ENCODE measurements around the gene RAB19. TPM values are rescaled to one million over a fixed set of nuclear protein-coding genes. Genes with fewer than 3 reads are reported as not detected.

The RAB19 gene
- total and polyA plus RNA-seq, 2 of the 8 experiments (the other 6 are each of a cell fraction or from before 2014, with no cell fraction given): 9.8 to 11.0 TPM

DNA sequence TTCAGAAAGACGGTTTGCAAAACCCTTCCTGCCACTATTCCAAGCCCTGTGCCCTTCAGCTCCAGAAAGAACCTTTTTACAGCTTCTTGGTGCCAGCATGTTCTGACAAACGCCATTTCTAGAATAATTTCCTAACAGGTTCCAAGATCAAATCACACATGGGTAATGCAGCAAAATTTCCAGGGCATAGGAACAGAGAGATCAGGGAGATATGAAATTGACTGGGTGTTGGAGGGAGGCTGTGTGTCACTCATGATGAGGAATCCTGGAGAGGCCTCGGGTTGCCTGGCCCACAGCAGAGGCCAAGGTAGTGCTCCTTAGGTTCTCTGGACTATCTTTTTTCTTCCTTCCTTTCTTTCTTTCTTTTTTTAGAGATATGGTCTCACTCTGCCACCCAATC lies 29.5 kb downstream of the RAB19 start:
- Histone ChIP-seq H2AFZ (ENCODE audit: low read length) (no peak overlapping the region), H2BK120ac (replicated peaks; ENCODE audit: low read depth, low read length) (no peak overlapping the region), H3K79me1 (ENCODE audit: low read depth, low read length) (no peaks in the 10 kb centered on the region), H4K91ac (replicated peaks; ENCODE audit: insufficient read length, low read length) (no peak overlapping the region), H2BK5ac (ENCODE audit: low read depth, low read length) (no peak overlapping the region), H2BK15ac (ENCODE audit: low read length) (no peak overlapping the region), H3K4ac (replicated peaks; ENCODE audit: insufficient read length, low read depth, low read length) (no peak overlapping the region), H2AK5ac (ENCODE audit: low read depth, low read length) (no peak overlapping the region), H3K27me3 (replicated peaks in 1 of 4; ENCODE audit: control insufficient read depth in 3 of 4, extremely low read depth in 1 of 4, insufficient read depth in 3 of 4, low read length in 3 of 4) (no peaks in the 10 kb centered on the region), H2BK20ac (ENCODE audit: low read length) (no peak overlapping the region), H3K14ac (ENCODE audit: insufficient read length) (no peak overlapping the region), H3K9ac (replicated peaks in 1 of 4; ENCODE audit: extremely low read depth in 1 of 4, low read depth in 3 of 4, low read length in 3 of 4) (no peak overlapping the region), H3K23ac (ENCODE audit: insufficient read length) (no peak overlapping the region), H3K4me2 (ENCODE audit: insufficient read depth in 1 of 2, low read depth in 2 of 2, low read length in 2 of 2) (no peak overlapping the region), H3K56ac (replicated peaks; ENCODE audit: insufficient read length, low read depth, low read length) (no peak overlapping the region), H3K79me2 (ENCODE audit: control insufficient read depth in 1 of 2, insufficient read depth in 2 of 2, low read length in 2 of 2) (no peaks in the 10 kb centered on the region), H3K9me3 (ENCODE audit: insufficient read depth in 2 of 2, low read depth in 1 of 2, low read length in 1 of 2) (peaks cover 0 to 3% of the 10 kb centered on the region in 2 experiments; a peak in 1 of 4 replicates), H4K5ac (ENCODE audit: insufficient read length, low read depth, low read length) (no peak overlapping the region), H3K18ac (ENCODE audit: extremely low read depth, low read length) (no peak overlapping the region), H4K8ac (ENCODE audit: extremely low read depth, insufficient read depth, low read length) (no peak overlapping the region; the same call in 1 of the 2 replicates), H3K23me2 (ENCODE audit: low read depth, low read length) (no peaks in the 10 kb centered on the region), H3K27ac (ENCODE audit: low read depth, low read length) (no peak overlapping the region), H3K4me1 (replicated peaks in 1 of 4; ENCODE audit: control insufficient read depth in 3 of 4, insufficient read depth in 4 of 4, low read length in 3 of 4) (no peaks in the 10 kb centered on the region), H4K20me1 (replicated peaks in 1 of 2; ENCODE audit: control insufficient read depth in 1 of 2, insufficient read depth in 2 of 2, low read length in 2 of 2) (no peaks in the 10 kb centered on the region), H3K4me3 (ENCODE audit: extremely low read depth in 1 of 4, insufficient read depth in 2 of 4, low read depth in 3 of 4, low read length in 4 of 4) (no peak overlapping the region), H2BK12ac (ENCODE audit: low read depth, low read length) (no peak overlapping the region), H3K36me3 (ENCODE audit: control insufficient read depth in 2 of 4, insufficient read depth in 4 of 4, low read length in 3 of 4) (no peaks in the 10 kb centered on the region)
- ChIA-PET POLR2A (ENCODE audit: partially characterized antibody) (interaction anchor here (0.6 kb wide), 1 partner anchor 48 kb away, joined by 3 read pairs; no protein-coding TSS in a partner anchor), CTCF (ENCODE audit: partially characterized antibody) (interaction anchor here (1.4 kb wide), 1 partner anchor 11 kb away, joined by 6 read pairs; no protein-coding TSS in a partner anchor)
- WGBS, 2 experiments (ENCODE audit: extremely low coverage in 1 of 2, insufficient coverage in 1 of 2, insufficient read length in 1 of 2, insufficient replicate concordance in 2 of 2, low coverage in 1 of 2, low lambda C conversion rate in 2 of 2, missing lambda C conversion rate in 1 of 2): 91% methylated on average over 3 of the region's 3 CpGs; no CpG with 5 or more reads in 1 of the 2 experiments
- FAIRE-seq (no peak), DNase-seq (ENCODE audit: low read depth in 1 of 2, low spot score in 2 of 2) (no peak)
- TF ChIP-seq CREB1 (IDR thresholded peaks at IDR 0.05) (no peak), ZNF274 (IDR thresholded peaks at IDR 0.05; ENCODE audit: borderline replicate concordance, extremely low read depth, low read length) (no peak), FOSL1 (IDR thresholded peaks at IDR 0.05; ENCODE audit: insufficient read depth, low read depth, low read length) (no peak), CBX8 (IDR thresholded peaks at IDR 0.05; ENCODE audit: borderline replicate concordance, low read depth, low read length) (no peak), YY1 (IDR thresholded peaks at IDR 0.05; ENCODE audit: low read depth, low read length) (no peak), GABPA (IDR thresholded peaks at IDR 0.05; ENCODE audit: borderline replicate concordance, insufficient read depth, low read length) (no peak), SUZ12 (IDR thresholded peaks at IDR 0.05; ENCODE audit: low read length) (no peak), EP300 (IDR thresholded peaks at IDR 0.05; ENCODE audit: borderline replicate concordance in 1 of 2, low read depth in 2 of 2, low read length in 2 of 2) (no peak), CBX5 (IDR thresholded peaks at IDR 0.05; ENCODE audit: low read depth, low read length) (no peak), NRF1 (IDR thresholded peaks at IDR 0.05; ENCODE audit: low read depth, low read length) (no peak), CEBPB (IDR thresholded peaks at IDR 0.05; ENCODE audit: low read depth, low read length) (no peak)
- TF ChIP-seq, protein P1, sequence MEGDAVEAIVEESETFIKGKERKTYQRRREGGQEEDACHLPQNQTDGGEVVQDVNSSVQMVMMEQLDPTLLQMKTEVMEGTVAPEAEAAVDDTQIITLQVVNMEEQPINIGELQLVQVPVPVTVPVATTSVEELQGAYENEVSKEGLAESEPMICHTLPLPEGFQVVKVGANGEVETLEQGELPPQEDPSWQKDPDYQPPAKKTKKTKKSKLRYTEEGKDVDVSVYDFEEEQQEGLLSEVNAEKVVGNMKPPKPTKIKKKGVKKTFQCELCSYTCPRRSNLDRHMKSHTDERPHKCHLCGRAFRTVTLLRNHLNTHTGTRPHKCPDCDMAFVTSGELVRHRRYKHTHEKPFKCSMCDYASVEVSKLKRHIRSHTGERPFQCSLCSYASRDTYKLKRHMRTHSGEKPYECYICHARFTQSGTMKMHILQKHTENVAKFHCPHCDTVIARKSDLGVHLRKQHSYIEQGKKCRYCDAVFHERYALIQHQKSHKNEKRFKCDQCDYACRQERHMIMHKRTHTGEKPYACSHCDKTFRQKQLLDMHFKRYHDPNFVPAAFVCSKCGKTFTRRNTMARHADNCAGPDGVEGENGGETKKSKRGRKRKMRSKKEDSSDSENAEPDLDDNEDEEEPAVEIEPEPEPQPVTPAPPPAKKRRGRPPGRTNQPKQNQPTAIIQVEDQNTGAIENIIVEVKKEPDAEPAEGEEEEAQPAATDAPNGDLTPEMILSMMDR (IDR thresholded peaks at IDR 0.05; ENCODE audit: control extremely low read depth in 1 of 3, insufficient read depth in 1 of 3, low read depth in 1 of 3, low read length in 3 of 3): no peak

All from H1 (cell line).